D721Med (cell line): Measurements from ENCODE around the gene PRKCB.

Experiments
- DNase-seq: peaks from one replicate; pipeline ENCODE4 v3.0.0; 2011; ENCODE audit warnings: low spot score; ENCODE audit not compliant: insufficient read length
- FAIRE-seq: peaks from 2 replicates; lab custom pipeline; 2011; peaks lifted over from hg19 to GRCh38; lab: Jason Lieb, UNC
- CTCF ChIP-seq: IDR thresholded peaks from 2 replicates; pipeline ENCODE4 v1.5.1; 2012; ENCODE audit warnings: mild to moderate bottlenecking, control low read depth; ENCODE audit not compliant: insufficient read depth; ENCODE audit errors: missing control alignments

PRKCB gene

GRCh38 chr16:24116989-24117388 lies 281.2 kb downstream of the PRKCB start:
- no peak for FAIRE-seq
- DNase-seq: no peak
- no peak for TF ChIP-seq CTCF

- TF ChIP-seq CTCF: no peak
- no peak for FAIRE-seq
- DNase-seq: no peak
Observed at GRCh38 chr16:24117680-24118079, 281.9 kb downstream of the PRKCB start.

GRCh38 chr16:24118126-24118821 lies 282.5 kb downstream of the PRKCB start:
- DNase-seq: no peak
- no peak for FAIRE-seq
- TF ChIP-seq CTCF: no peak

- no peak for TF ChIP-seq CTCF
- FAIRE-seq (no peak), DNase-seq (no peak)
Observed at GRCh38 chr16:24119807-24120206, 284.0 kb downstream of the PRKCB start.

GRCh38 chr16:24123275-24123674 lies 287.5 kb downstream of the PRKCB start:
- FAIRE-seq: no peak
- no peak for TF ChIP-seq CTCF
- DNase-seq: no peak

- DNase-seq (no peak), FAIRE-seq (peak; percentile 68)
- TF ChIP-seq CTCF: no peak
Observed at GRCh38 chr16:24124291-24124690, 288.5 kb downstream of the PRKCB start.

- FAIRE-seq (no peak), DNase-seq (no peak)
- TF ChIP-seq CTCF: no peak
Observed at GRCh38 chr16:24125214-24125613, 289.4 kb downstream of the PRKCB start.
